Stromal cell of bone marrow (primary cell): ENCODE results near the gene NFX1.
"Not testable (repeated sequence)": the region's sequence is repeated elsewhere in the genome, so short reads cannot be mapped to it uniquely, and the experiment has no call there.

Experiments
- DNase-seq: peaks from one replicate; pipeline ENCODE4 v3.0.0-alpha.2; 2012; ENCODE audit warnings: low read depth

NFX1 gene

DNA sequence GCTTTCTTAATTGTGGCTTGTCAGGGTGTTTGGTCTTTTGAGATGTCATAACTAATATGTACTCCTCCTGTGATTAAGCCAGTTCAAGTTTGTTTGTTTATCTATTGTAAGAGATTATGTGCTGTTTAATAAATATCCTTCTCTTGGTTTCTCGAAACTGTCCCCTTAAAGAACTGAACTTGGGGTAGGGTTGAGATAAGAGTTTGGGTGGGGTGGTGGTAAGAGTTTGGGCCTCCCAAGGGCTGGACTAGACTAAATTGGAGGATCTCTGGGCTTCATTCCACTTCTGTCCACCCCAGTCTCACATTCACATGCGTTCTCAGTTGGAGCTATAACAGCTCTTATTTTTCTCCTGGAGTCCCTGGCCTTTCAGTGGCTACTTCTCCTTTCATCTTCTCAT is 73.8 kb downstream of the NFX1 start:
- no peak for DNase-seq

DNA sequence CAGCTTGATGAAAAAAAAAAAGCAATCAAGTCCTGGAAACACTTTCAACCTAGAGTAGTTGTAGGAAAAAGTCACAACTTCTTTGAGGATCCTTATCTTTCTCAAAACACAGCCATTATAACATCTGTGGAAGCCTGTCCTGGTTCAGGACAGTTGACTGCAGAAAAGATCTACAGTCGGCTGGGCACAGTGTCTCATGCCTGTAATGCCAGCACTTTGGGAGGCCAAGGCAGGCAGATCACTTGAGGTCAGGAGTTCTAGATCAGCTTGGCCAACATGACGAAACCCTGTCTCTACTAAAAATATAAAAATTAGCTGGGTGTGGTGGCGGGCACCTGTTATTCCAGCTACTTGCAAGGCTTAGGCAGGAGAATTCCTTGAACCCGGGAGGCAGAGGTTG is 74.5 kb downstream of the NFX1 start:
- not testable (repeated sequence) for DNase-seq

DNA sequence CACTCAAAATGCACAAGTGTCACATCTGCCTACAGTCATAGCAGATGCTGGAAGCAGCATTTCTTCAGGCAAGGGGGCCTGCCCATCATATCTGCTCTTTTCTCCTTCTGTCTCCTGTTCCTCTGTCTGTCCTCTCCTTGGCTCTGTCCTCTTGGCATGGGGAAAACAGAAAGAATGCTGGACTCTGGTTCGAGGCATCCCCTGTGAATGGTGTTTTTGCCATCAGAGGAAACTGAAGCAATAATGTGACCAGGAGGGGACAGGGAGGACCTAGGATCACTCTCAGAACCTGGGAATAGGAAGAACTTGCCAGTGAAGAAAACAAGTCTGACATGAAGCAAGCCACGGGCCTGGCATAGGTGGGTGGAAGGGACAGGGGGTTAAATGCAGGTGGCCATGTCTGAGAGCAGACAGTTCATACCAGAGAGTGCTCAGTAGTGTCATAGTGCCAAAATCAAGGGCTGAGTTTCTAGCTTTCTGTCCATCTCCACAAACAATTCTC is 76.7 kb downstream of the NFX1 start:
- DNase-seq, result no peak

GRCh38 chr9:33372900-33373299 is 82.6 kb downstream of the NFX1 start:
- no peak for DNase-seq

- DNase-seq, result no peak
These were observed 83.9 kb downstream of the NFX1 start for GRCh38 chr9:33374190-33374589.

GRCh38 chr9:33374634-33375237 is 84.4 kb downstream of the NFX1 start:
- peak; percentile 58 for DNase-seq

DNA sequence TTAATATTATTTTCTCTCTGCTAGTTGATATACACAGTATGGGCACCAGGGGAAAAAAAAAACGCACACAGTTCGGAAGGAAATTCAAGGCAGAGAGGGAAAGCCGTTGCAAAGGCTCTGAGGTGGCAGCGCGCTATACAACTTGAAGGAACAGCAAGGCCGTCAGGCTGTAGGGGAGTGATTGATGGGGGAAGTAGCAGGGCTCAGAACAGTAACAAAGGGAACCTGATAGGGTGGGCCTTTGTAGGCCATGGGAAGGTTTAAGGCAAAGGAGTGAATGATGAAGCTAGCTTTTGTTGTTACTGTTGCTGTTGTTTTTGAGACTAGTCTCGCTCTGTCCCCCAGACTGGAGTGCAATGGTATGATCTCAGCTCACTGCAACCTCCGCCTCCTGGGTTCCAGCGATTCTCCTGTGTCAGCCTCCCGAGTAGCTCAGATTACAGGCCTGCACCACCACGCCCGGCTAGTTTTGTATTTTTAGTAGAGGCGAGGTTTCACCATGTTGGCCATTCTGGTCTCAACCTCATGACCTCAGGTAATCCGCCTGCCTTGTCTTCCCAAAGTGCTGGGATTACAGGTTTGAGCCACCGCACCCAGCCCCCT is 85.0 kb downstream of the NFX1 start:
- DNase-seq, result no peak

DNA sequence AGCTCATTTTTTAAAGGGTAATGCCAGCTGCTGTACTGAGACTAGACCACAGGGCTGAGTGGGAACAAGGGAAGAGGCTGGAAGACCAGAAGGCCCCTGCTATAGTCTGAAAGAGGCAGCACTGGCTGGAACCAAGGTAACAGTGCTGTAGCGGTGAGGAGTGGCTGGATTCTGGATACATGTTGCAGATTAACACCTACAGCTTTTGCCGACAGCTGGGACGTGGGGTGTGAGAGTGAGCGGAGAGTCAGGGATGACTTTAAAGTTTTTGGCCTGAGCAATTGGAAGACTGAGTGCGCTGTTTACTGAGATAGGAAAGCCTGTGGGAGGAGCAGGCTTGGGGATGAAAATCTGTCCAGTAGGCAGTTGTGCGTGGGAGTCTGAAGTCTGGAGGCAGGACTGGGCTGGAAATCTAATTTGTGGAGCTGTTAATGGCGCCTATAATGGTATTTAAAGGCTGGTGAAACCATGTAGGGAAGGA is 85.6 kb downstream of the NFX1 start:
- DNase-seq, result no peak

DNA sequence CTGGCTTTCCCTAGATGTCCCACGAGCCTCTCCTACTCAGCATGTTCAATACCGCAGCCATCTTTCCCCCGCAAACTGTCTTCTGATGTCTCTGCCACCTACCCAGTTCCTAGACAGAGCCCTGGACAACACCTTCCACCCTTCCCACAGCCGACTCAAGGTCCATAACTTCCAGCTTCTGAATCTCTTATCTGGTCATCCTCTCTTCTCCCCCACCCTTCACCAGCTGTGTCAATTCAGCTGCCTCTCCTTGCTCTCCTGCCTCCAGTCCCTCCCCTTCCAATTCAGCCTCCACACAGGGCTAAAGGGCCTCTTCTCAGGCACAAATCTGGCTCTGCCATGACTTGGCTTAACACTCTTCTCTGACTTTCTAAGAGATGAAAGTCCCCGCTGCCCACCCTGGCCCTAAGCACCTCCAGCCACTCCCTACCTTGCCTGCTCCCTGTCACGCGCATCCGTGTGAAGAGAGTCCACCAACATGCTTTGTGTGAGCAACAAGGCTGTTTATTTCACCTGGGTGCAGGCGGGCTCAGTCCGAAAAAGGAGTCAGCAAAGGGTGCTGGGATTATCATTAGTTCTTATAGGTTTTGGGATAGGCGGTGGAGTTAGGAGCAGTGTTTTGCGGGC is 86.9 kb downstream of the NFX1 start:
- DNase-seq, result no peak

GRCh38 chr9:33378121-33378795 is 87.9 kb downstream of the NFX1 start:
- DNase-seq, result no peak

DNA sequence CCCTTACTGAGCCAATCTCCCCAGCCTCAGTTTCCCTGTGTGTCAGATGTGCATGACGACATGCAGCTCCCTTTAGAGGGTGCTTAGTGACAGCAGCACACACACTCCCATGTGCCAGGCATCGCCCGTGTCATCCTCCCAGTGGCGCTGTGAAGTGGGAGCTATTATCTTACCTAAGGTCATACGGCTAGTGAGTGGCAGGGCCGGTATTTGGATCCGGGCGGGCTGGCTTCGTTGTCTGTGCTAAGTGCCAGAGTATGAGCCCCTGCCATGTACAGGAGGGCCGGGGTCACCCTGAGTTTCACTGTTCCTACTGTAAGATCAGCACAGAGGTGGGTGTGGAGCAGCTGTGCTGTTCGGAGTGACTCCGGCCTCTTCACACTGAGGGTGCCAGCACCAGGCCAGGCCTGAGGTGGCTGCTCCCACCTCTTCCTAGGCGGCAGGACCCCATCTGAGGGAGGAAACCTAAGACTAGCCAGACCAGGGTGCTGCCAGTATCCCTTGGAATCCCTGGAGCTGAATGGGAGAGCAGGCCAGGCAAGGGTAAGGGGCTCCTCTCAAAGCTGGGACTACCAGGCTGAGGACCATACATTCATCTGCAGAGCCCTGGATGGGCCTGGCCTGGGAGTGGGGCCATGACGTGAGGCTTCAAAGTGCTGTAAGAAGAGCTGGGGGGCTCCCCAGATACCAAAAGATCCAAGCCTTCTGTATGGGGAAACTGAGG is 89.5 kb downstream of the NFX1 start:
- DNase-seq, result no peak

DNA sequence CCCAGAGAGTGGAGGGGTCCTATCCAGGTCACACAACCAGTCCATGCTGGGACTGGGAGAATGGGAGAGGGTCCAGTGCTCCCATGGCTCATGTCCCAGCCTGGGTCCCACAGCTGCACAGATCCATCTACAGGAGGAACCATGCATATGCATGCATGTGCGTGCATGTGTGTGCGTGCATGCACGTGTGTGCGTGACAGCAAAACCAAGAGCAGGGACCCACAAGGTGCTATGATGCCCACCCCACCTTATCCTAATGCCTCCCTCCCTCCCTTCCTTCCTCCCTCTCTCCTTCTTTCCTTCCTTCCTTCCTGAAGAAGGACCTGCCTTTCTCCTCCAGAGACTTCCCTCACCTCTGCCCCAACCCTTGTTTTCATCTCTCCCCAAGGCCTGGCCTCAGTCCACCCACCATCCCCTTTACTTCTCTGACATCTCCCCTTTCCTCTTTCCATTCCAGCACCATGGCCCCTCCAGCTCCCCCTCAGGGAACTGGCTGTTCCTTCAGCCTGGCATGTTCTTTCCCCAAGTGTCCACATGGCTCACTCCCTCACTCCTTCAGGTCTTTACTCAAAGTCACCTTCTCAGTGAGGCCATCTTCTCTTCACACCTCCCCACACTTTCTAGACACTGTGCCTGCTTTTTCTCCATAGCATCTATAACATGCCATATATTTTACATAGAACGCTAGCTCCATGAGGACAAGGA is 90.2 kb downstream of the NFX1 start:
- no peak for DNase-seq

DNA sequence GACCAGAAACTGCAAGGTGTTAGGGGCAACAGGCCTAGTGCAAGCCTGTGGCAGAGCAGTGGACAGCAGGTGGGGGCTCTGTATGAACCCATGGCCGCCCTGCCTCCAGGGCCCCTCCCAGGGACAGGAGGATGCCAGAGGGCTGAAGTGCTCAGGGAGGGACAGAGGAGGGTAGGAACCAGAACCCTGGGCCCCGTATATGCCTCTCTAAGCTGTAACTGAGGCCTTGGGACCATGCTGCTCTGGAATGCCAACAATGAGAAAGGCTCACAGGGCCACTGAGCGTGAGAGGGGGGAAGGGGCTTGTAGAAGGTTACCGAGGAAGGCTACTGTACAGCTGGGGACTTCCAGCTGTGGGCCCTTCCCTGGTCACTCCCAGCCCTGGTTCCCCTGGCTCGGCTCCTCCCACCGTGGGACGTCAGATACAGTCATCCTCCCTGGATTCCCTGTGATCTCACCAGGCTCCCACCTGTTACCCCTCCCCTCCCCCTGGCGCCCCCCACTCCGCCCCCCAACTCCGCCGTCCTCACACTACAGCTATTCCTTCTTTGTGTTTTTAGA is 91.0 kb downstream of the NFX1 start:
- no peak for DNase-seq

GRCh38 chr9:33382397-33382796 is 92.1 kb downstream of the NFX1 start:
- not testable (repeated sequence) for DNase-seq

- not testable (repeated sequence) for DNase-seq
These were observed 93.1 kb downstream of the NFX1 start for GRCh38 chr9:33383396-33383795.

DNA sequence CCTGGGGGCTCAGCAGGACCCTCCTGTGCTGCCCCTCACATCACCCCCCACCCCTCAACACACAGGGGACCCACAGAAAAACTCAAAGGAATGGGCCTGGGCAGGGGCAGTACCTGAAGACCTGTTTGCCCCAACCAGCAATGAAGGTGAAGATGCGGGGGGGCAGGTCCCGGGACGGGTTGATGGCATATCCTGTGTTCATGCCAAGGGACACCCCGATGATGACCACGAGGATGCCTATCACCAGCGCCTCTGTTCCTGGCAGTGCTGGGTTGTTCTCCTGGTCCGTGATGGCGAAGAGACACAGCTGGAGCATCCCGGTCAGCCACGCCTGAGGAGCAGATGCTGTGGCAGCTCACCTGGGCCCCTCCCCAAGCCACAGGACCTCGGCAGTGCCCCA is 95.2 kb downstream of the NFX1 start:
- DNase-seq, result not testable (repeated sequence)

GRCh38 chr9:33385979-33386640 is 95.8 kb downstream of the NFX1 start:
- DNase-seq, result not testable (repeated sequence)

DNA sequence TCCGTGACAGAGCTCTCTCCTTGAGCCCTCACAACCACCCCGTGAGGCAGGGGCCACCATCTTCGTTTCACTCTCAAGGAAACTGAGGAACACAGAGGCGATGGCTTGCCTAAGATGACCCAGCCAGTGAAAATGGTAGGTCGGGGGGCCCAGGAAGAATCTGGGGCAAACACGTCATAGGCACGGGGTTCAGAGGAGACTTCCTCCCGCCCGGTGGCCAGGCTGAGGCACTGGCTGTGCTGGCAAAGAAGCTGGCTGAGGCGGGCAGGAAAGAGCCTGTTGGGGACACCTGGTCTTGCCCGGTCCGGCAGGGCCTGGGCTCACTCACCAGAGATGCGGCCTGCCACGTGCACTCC is 96.3 kb downstream of the NFX1 start:
- not testable (repeated sequence) for DNase-seq

DNA sequence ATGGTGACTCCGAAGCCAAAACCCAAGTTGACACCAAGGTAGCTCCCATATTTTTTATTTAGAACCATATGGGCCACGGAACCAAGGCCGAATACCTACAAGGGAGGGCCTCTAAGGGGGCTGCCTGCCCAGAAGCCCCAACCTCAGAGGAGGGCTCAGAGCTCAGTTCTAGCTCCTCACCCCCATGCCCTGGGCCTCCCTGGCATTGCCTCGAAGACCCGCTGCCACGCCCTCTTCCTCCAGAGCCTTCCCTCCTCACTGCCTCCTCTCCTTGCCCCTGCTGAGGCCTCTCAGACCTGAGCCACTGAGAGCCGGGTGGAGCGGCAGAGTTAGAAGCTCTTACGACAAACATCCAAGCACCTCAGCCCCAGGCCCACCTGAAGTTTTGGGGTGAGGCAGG is 96.7 kb downstream of the NFX1 start:
- DNase-seq, result not testable (repeated sequence)

DNA sequence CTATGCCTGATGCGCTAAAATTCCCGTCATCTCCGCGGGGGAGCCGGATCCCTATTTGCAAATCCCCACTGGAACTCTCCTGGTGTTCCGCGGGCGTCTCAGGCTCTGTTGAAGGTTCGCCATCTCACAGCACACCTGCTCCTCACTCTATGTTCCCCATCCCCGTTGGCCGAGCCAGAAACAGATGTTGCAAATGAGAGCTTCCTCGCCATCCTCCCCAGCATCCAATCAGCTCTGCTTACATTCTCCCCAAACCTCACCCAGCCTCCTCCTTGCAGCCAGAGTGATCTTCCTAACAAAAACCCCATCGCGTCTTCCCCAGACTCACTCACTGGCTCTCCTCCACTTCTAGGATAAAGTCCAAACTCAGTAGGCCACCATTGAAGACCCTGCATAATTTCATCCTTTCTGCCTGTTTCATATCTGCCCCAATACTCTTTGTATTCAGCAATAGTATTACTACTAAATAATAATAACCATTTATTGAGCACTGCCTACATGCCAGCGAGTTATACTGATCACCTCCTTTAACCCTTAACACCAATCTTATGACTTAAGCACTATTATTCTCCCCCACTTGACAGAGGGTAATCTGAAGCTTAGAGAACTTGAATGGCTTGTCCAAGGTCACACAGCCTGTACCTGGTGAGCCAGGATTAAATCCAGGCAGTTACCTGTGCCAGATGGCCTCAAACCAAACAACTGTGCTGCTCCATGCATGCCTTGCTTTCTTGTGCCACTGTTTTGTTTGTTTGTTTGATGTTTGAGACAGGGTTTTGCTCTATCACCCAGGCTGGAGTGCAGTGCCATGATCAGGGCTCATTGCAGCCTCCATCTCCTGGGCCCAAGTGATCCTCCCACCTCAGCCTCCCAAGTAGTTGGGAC is 98.0 kb downstream of the NFX1 start:
- no peak for DNase-seq
